CD4-positive, alpha-beta memory T cell (primary cell): Measurements from ENCODE around the gene FHIT. TPM values are rescaled to one million over a fixed set of nuclear protein-coding genes. Genes with fewer than 3 reads are reported as not detected.

ENCODE experiments used
- CTCF ChIA-PET: fragments of 350-600 bp; sonication (Branson Sonifier 250); formaldehyde crosslinking; loops from one replicate; lab custom pipeline; 2021; ENCODE audit warnings: inconsistent platforms; ENCODE audit not compliant: partially characterized antibody; lab: Charles Lee
- POLR2A ChIA-PET: fragments of 350-600 bp; sonication (Branson Sonifier 250); formaldehyde crosslinking; loops from one replicate; lab custom pipeline; 2021; ENCODE audit not compliant: partially characterized antibody; lab: Charles Lee
- DNase-seq, 5 donors: peaks; one replicate each; pipeline versions ENCODE4 v3.0.0 to v3.0.0-alpha.2; 2020 to 2022; ENCODE audit warnings: mixed read lengths in 1 of 5
- H3K27ac ChIP-seq: one replicate; pipeline ENCODE4 v1.7.0; 2013; ENCODE audit warnings: low read depth, low read length
- H3K27me3 ChIP-seq: 2 replicates; pipeline ENCODE4 v1.7.0; 2013; ENCODE audit warnings: mild to moderate bottlenecking, low read length, moderate library complexity; ENCODE audit not compliant: insufficient read depth
- H3K36me3 ChIP-seq: 2 replicates; pipeline ENCODE4 v1.7.0; 2013; ENCODE audit warnings: mild to moderate bottlenecking, low read length, moderate library complexity; ENCODE audit not compliant: insufficient read depth
- H3K4me1 ChIP-seq: 2 replicates; pipeline ENCODE4 v1.7.0; 2013; ENCODE audit warnings: mild to moderate bottlenecking, low read length, moderate library complexity; ENCODE audit not compliant: insufficient read depth
- H3K4me3 ChIP-seq, 2 donors: one replicate each; pipeline ENCODE4 v1.7.0; 2013; ENCODE audit warnings: low read length in 2 of 2, mild to moderate bottlenecking in 1 of 2
- H3K9me3 ChIP-seq, 2 donors: one replicate each; pipeline ENCODE4 v1.7.0; 2013; ENCODE audit warnings: low read length in 2 of 2, control low read depth in 1 of 2; ENCODE audit not compliant: control insufficient read depth in 1 of 2
- H3K27ac Mint-ChIP-seq, 7 donors: one replicate each; pipeline ENCODE4 v1.8.0; 2020 to 2021; ENCODE audit warnings: mixed read lengths in 7 of 7, mild to moderate bottlenecking in 6 of 7, inconsistent platforms in 3 of 7, moderate library complexity in 3 of 7
- H3K27me3 Mint-ChIP-seq, 2 donors: one replicate each; pipeline ENCODE4 v1.8.0; 2020 to 2021; ENCODE audit warnings: mixed read lengths in 2 of 2
- H3K36me3 Mint-ChIP-seq, 2 donors: one replicate each; pipeline ENCODE4 v1.8.0; 2020 to 2021; ENCODE audit warnings: mixed read lengths in 2 of 2, inconsistent platforms in 1 of 2, mild to moderate bottlenecking in 1 of 2
- H3K4me1 Mint-ChIP-seq, 4 donors: one replicate each; pipeline ENCODE4 v1.8.0; 2020 to 2021; ENCODE audit warnings: mixed read lengths in 4 of 4, mild to moderate bottlenecking in 1 of 4
- H3K4me3 Mint-ChIP-seq, 8 donors: one replicate each; pipeline ENCODE4 v1.8.0; 2020 to 2021; ENCODE audit warnings: mixed read lengths in 8 of 8, mild to moderate bottlenecking in 7 of 8, moderate library complexity in 6 of 8, inconsistent platforms in 3 of 8
- H3K9me3 Mint-ChIP-seq, 8 donors: one replicate each; pipeline ENCODE4 v1.8.0; 2020 to 2021; ENCODE audit warnings: mixed read lengths in 8 of 8, mild to moderate bottlenecking in 5 of 8, inconsistent platforms in 3 of 8, moderate library complexity in 1 of 8
- intact Hi-C: fragments of 100-400 bp; cut with micrococcal nuclease; formaldehyde crosslinking; loops from one replicate; pipeline ENCODE4 v1.15.1; 2023
- polyA plus RNA-seq, 2 donors: library from polyadenylated mRNA; unstranded; fragments of 300-500 nt; fragmentation: Illumina TruSeq; gene quantifications; one replicate each; pipeline ENCODE4 v1.2.3, GENCODE V29; 2021
- total RNA-seq, 2 experiments: library from RNA; stranded (reverse); gene quantifications; one replicate each; pipeline ENCODE4 v1.2.3, GENCODE V29; 2021

Gene FHIT
- total and polyA plus RNA-seq, 4 experiments from 2014 or later = 8.5 to 58.7 (median 33.2) TPM

DNA sequence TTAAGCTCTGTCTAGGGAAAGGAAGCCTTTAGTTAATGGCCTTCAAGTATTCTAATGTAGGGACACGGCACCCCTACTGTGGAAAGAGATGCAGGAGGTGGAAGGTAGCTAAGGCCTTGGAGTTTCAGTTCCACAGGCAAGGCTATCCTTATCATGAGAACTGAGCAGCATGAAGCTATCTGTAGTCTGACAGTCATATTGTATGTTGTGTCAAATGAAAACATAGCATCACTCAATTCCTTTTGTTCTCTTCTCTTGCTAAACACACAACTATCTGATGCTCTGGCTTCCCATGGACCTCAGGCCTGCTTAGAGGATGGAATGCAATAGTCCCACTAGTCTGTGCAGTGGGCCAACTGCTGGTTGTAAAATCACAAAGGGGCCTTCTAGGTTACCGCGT lies 380.9 kb downstream of the FHIT start:
- no peaks in the 10 kb centered on the region for H3K36me3 Mint-ChIP-seq
- POLR2A ChIA-PET = no interaction called here
- CTCF ChIA-PET = no interaction called here

GRCh38 chr3:60867200-60867599 lies 384.1 kb downstream of the FHIT start:
- no peak for DNase-seq
- H3K27me3 ChIP-seq = no peaks in the 10 kb centered on the region
- H3K4me3 Mint-ChIP-seq = no peak overlapping the region
- no peak overlapping the region for H3K27ac ChIP-seq
- peaks cover 0 to 25% (median 7%) of the 10 kb centered on the region in 8 donors for H3K9me3 Mint-ChIP-seq
- ChIA-PET POLR2A (no interaction called here), CTCF (no interaction called here)
- no peaks in the 10 kb centered on the region for H3K36me3 ChIP-seq
- no peak overlapping the region for H3K4me3 ChIP-seq
- H3K27ac Mint-ChIP-seq = no peak overlapping the region
- H3K27me3 Mint-ChIP-seq = no peaks in the 10 kb centered on the region
- no peaks in the 10 kb centered on the region for H3K4me1 ChIP-seq
- H3K9me3 ChIP-seq = no peaks in the 10 kb centered on the region
- intact Hi-C loops = no loop called here
- H3K36me3 Mint-ChIP-seq = no peaks in the 10 kb centered on the region
- no peaks in the 10 kb centered on the region for H3K4me1 Mint-ChIP-seq

More for the DNA sequence above, 380.9 kb downstream of the FHIT start:
- H3K27me3 ChIP-seq = no peaks in the 10 kb centered on the region
- H3K4me3 ChIP-seq = no peak overlapping the region
- H3K4me3 Mint-ChIP-seq = no peak overlapping the region
- no peaks in the 10 kb centered on the region for H3K4me1 Mint-ChIP-seq
- DNase-seq = no peak
- no peaks in the 10 kb centered on the region for H3K36me3 ChIP-seq
- H3K27ac Mint-ChIP-seq = no peak overlapping the region
- intact Hi-C loops = no loop called here
- no peaks in the 10 kb centered on the region for H3K9me3 ChIP-seq
- H3K27me3 Mint-ChIP-seq = no peaks in the 10 kb centered on the region
- no peak overlapping the region for H3K27ac ChIP-seq
- H3K4me1 ChIP-seq = no peaks in the 10 kb centered on the region
- peaks cover 1 to 9% (median 5%) of the 10 kb centered on the region in 8 donors for H3K9me3 Mint-ChIP-seq

DNA sequence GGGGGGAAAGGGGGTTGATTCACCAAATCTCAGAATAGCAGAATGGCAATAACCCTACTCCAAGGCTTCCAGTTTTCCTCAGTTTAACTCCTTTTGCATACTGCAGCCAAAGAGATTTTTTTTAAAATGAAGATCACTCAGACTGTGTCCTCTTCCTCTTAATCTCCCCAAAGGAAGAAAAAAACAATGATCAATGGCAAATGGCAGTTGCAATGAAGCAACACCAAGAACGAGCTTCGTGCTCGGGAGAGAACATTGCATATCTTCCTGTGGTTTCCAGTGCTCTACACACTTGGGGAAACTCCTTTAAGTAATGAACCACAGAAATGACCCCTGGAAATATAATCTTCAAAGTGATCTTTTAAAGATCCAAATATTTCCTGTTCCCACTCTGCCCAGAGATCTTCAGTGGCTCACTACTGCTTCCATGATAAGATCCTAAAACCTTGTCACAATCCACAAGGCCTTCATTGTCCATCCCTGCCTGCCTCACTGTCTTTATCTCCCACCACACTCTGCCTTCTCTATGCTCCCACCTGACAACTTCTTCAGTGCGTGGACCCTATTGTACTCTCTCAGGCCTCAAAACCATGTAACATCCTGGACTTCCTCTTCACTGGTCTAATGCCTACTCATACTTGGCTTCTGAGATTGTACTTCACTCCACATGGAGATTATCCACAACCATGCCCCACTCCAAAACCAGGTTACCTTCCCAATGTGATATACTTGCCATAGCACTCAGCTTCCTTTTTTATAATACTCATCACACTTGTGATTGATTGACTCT lies 394.8 kb downstream of the FHIT start:
- DNase-seq = no peak
- Histone ChIP-seq H3K4me3 (no peak overlapping the region), H3K9me3 (no peaks in the 10 kb centered on the region), H3K36me3 (no peaks in the 10 kb centered on the region), H3K4me1 (no peaks in the 10 kb centered on the region), H3K27me3 (no peaks in the 10 kb centered on the region), H3K27ac (no peak overlapping the region)
- no peak overlapping the region for H3K4me3 Mint-ChIP-seq
- intact Hi-C loops = no loop called here
- peaks cover 0 to 5% of the 10 kb centered on the region in 2 donors for H3K36me3 Mint-ChIP-seq
- H3K27ac Mint-ChIP-seq = no peak overlapping the region
- POLR2A ChIA-PET = no interaction called here
- H3K4me1 Mint-ChIP-seq = no peaks in the 10 kb centered on the region
- H3K27me3 Mint-ChIP-seq = peaks cover 0 to 3% of the 10 kb centered on the region in 2 donors
- CTCF ChIA-PET = no interaction called here
- peaks cover 0 to 13% (median 1%) of the 10 kb centered on the region in 8 donors for H3K9me3 Mint-ChIP-seq

DNA sequence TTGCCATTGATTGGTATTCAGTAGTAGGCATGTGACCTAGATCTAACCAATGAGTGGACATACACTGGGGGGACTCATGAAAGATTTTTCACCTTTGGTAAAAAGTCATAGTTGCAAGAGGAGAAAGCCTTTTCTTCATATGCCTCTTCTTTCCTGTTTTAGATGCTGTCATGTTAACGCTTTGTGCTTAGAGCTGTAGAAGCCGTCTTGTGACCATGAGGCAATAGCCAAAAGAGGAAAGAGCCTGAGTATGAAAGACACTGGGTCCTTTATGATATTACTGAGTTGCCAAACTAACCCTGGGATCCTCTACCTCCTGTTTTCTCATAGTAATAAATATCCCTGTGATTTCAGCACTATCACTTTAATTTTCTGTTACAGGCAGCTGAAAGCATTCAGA lies 396.0 kb downstream of the FHIT start:
- H3K36me3 Mint-ChIP-seq = peaks cover 0 to 5% of the 10 kb centered on the region in 2 donors
- H3K27me3 ChIP-seq = no peaks in the 10 kb centered on the region
- H3K27me3 Mint-ChIP-seq = peaks cover 0 to 3% of the 10 kb centered on the region in 2 donors
- intact Hi-C loops = no loop called here
- H3K9me3 Mint-ChIP-seq = peaks cover 0 to 13% (median 1%) of the 10 kb centered on the region in 8 donors
- CTCF ChIA-PET = no interaction called here
- H3K9me3 ChIP-seq = no peaks in the 10 kb centered on the region
- H3K36me3 ChIP-seq = no peaks in the 10 kb centered on the region
- H3K4me1 ChIP-seq = no peaks in the 10 kb centered on the region
- no peak overlapping the region for H3K27ac Mint-ChIP-seq
- no peak overlapping the region for H3K4me3 Mint-ChIP-seq
- POLR2A ChIA-PET = no interaction called here
- H3K27ac ChIP-seq = no peak overlapping the region
- no peaks in the 10 kb centered on the region for H3K4me1 Mint-ChIP-seq
- no peak for DNase-seq
- no peak overlapping the region for H3K4me3 ChIP-seq

GRCh38 chr3:60854791-60855190 lies 396.5 kb downstream of the FHIT start:
- H3K4me3 ChIP-seq = no peak overlapping the region
- CTCF ChIA-PET = no interaction called here
- H3K36me3 ChIP-seq = no peaks in the 10 kb centered on the region
- DNase-seq = no peak
- Mint-ChIP-seq H3K27ac (no peak overlapping the region), H3K4me1 (no peaks in the 10 kb centered on the region), H3K9me3 (peaks cover 0 to 13% (median 1%) of the 10 kb centered on the region in 8 donors), H3K36me3 (peaks cover 0 to 5% of the 10 kb centered on the region in 2 donors), H3K4me3 (no peak overlapping the region), H3K27me3 (peaks cover 0 to 3% of the 10 kb centered on the region in 2 donors)
- no peak overlapping the region for H3K27ac ChIP-seq
- no peaks in the 10 kb centered on the region for H3K4me1 ChIP-seq
- no peaks in the 10 kb centered on the region for H3K27me3 ChIP-seq
- POLR2A ChIA-PET = no interaction called here
- intact Hi-C loops = no loop called here
- H3K9me3 ChIP-seq = no peaks in the 10 kb centered on the region

DNA sequence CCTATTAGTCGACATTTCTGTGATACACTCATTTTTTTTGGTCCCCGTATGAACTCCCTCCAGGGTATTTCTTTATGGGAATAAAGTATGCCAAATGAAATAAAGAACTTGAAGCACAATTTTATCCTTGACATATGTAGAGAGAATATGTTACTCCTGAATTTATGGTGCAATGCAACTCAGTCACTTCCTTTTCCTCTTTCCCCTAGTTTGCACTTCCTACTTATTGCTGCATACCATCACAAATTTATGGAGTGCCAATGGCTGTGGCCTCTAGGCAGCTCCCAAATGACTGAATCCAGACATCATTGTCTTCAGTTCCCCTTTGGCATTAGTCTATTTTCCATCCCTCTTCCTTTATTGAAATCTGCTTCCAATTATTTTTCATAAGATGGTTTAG lies 403.5 kb downstream of the FHIT start:
- Mint-ChIP-seq H3K36me3 (no peaks in the 10 kb centered on the region), H3K27ac (no peak overlapping the region), H3K27me3 (no peaks in the 10 kb centered on the region), H3K4me1 (no peaks in the 10 kb centered on the region), H3K9me3 (peaks cover 0 to 5% (median 0%) of the 10 kb centered on the region in 8 donors), H3K4me3 (no peak overlapping the region)
- CTCF ChIA-PET = no interaction called here
- Histone ChIP-seq H3K4me3 (no peak overlapping the region), H3K27ac (no peak overlapping the region), H3K9me3 (no peaks in the 10 kb centered on the region), H3K36me3 (no peaks in the 10 kb centered on the region), H3K4me1 (no peaks in the 10 kb centered on the region), H3K27me3 (no peaks in the 10 kb centered on the region)
- no peak for DNase-seq
- POLR2A ChIA-PET = no interaction called here
- intact Hi-C loops = no loop called here

GRCh38 chr3:60844256-60844655 lies 407.0 kb downstream of the FHIT start:
- Histone ChIP-seq H3K27me3 (no peaks in the 10 kb centered on the region), H3K9me3 (no peaks in the 10 kb centered on the region), H3K4me1 (no peaks in the 10 kb centered on the region), H3K36me3 (no peaks in the 10 kb centered on the region), H3K27ac (no peak overlapping the region), H3K4me3 (no peak overlapping the region)
- no peaks in the 10 kb centered on the region for H3K9me3 Mint-ChIP-seq
- H3K27me3 Mint-ChIP-seq = no peaks in the 10 kb centered on the region
- ChIA-PET CTCF (no interaction called here), POLR2A (no interaction called here)
- no peak overlapping the region for H3K4me3 Mint-ChIP-seq
- intact Hi-C loops = no loop called here
- H3K4me1 Mint-ChIP-seq = no peaks in the 10 kb centered on the region
- H3K36me3 Mint-ChIP-seq = no peaks in the 10 kb centered on the region
- DNase-seq = no peak
- H3K27ac Mint-ChIP-seq = no peak overlapping the region
